Activated T-helper 9 cell treated with anti-CD3 and anti-CD28 coated beads, Interleukin-2, amount 50 U/mL, for 16 hours (primary cell): ENCODE data around the gene SIRT1.
"Not testable (repeated sequence)": the region's sequence is repeated elsewhere in the genome, so short reads cannot be mapped to it uniquely, and the experiment has no call there.

Source experiments
- DNase-seq: peaks from one replicate; pipeline ENCODE4 v3.0.0-alpha.2; 2020; ENCODE audit warnings: low read depth

The SIRT1 gene

DNA sequence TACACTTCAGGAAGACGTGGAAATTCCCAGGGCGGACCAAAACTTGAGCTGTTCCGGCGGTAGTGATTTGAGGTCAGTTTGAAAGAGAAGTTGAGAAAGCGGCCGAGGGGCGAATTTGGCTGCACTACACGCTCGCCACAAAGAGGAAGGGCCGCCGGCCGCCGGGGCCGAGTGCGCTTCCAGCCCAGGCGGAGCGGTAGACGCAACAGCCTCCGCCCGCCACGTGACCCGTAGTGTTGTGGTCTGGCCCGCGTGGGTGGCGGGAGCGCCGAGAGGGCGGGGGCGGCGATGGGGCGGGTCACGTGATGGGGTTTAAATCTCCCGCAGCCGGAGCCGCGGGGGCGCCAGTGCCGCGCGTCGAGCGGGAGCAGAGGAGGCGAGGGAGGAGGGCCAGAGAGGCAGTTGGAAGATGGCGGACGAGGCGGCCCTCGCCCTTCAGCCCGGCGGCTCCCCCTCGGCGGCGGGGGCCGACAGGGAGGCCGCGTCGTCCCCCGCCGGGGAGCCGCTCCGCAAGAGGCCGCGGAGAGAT is at the start of gene SIRT1:
SIRT1 (plus strand) TSS at position 344 of the 529 bp plus-strand sequence; CDS start at position 410, 66 bp downstream.
- DNase-seq: peak; percentile 92

DNA sequence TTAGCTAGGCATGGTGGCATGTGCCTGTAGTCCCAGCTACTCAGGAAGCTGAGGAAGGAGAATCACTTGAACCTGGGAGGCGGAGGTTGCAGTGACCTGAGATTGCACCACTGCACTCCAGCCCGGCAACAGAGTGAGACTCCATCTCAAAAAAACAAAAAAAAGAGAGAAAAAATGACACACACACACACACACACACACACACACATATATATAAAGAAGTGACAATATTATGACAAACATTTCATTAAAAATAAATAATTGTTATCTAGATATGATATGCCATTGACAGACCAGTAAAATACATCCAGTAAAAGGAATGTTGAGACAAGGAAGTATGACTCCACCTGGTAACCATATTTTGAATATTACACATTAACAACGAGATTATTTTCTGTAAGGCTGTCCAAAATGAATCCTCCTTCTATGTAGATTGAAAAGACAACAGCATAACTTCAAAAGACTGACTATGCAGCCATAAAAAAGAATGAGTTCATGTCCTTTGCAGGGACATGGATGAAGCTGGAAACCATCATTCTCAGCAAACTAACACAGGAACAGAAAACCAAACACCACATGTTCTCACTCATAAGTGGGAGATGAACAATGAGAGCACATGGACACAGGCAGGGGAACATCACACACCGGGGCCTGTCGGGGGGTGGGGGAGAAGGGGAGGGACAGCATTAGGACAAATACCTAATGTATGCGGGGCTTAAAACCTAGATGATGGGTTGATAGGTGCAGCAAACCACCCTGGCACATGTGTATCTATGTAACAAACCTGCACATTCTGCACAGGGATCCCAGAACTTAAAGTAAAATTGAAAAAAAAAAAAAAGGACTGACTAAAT is 48.7 kb upstream of the SIRT1 start:
- not testable (repeated sequence) for DNase-seq

DNA sequence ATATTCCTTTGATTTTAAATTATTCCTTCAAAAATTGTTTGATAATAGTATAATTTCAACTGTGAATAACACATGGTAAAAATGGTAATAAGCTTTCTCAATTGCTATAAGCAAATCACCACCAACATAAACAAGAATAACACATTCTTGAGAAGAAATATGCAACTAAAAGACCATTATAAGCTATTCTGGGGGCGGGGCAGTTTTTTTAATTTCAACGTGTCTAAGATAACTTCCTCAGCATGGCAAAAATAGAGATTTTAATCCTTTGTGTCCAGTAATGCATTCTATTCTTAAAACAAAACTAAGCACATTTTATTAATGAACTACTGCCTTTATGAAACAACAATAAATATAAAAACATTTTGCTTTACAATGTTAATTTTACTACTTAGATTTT is 48.0 kb upstream of the SIRT1 start:
- DNase-seq: no peak

DNA sequence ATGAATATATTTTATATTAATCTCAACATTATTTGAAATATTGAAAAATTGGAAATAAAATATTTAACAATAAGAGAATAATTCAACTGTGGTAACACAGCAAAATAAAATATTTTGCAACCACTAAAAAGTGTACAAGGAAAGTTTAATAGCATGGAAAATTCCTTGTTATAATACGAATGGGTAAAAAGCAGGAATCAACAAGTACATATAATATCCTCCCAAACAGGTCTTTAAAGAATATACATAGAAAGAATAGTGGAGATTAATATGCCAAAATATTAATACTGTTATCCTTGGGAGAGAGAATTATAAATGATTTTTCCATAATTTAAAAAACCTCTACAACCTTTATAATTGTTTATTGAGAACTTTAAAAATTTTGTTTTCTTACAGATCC is 47.5 kb upstream of the SIRT1 start:
- DNase-seq: no peak

DNA sequence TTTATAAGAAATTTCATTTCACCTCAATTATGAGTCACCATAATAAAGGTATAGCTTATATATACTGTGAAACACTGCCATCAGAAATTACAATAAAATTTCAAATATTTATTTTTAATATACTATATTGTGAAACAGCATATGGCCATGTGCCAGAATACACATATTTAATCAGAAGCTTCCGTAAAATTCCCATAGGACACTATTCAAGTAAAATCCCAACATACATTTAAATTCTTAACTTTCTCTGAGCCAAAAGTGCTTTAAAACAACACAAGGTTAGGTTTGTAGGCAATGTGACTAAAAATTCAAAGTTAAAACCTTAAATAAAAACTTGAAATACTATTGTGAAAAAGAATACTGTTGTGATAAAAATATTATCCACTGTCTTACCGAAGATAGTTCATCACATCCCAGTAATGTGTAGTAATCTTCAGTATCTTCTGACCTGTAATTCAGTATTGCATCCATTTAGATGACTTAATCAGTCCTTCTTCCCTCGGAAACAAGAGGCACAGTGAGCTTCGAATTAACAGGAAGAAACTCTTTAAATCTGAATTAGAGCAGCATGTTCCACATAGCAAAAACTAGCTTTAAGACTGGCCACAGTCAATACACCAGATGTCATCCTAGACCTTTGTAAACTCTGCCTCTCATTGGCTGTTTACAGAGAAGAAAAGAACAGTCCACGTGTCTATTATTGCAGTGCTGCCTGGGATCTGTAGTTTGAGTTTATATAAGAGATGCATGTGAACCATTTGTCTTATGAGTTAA is 46.7 kb upstream of the SIRT1 start, which contains the start of gene DNAJC12:
DNAJC12 (minus strand) TSS at position 648 of the 774 bp plus-strand sequence; CDS start at position 471, 177 bp downstream.
- DNase-seq: no peak

DNA sequence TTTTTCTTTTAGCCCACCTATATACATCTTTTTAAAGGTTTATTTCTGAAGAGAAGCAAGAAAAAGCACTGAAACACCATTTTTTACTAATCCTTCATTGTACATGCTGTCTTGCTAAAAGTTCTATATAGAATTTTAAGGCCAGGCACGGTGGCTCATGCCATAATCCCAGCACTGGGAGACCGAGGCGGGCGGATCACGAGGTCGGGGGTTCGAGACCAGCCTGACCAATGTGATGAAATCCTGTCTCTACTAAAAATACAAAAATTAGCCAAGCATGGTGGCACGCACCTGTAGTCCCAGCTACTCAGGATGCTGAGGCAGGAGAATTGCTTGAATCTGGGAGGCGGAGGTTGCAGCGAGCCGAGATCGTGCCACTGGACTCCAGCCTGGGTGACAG is 44.9 kb upstream of the SIRT1 start:
- not testable (repeated sequence) for DNase-seq

DNA sequence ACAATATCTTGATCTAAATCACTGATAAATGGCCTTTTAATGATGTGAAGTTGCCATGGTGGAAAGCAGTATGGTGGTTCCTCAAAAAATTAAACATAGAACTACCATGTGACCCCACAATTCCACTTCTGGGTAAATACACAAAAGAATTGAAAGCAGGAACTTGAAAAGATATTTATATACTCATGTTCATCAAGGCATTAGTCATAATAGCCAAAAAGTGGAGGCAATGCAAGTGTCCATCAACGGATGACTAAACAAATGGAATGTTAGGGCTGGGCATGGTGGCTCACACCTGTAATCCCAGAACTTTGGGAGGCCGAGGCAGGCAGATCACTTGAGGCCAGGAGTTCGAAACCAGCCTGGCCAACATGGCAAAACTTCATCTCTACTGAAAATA is 44.5 kb upstream of the SIRT1 start:
- no peak for DNase-seq

DNA sequence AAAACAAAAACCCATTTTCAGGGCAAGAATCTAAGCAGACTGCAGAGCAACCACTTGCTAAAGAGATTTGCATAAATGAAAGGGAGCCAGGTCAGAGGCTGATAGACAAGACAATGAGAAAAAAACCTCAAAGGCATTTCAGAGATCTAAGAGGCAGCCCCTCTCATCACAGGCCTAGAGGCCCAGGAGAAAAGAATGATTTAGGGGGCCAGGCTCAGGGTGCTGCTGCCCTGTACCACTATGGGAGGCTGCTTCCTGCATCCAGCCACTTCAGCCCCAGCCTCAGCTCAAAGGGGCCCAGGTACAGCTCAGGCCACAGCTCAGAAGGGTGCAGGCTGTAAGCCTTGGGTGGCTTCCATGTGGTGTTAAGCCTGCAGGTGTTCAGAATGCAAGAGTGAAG is 42.7 kb upstream of the SIRT1 start:
- no peak for DNase-seq

DNA sequence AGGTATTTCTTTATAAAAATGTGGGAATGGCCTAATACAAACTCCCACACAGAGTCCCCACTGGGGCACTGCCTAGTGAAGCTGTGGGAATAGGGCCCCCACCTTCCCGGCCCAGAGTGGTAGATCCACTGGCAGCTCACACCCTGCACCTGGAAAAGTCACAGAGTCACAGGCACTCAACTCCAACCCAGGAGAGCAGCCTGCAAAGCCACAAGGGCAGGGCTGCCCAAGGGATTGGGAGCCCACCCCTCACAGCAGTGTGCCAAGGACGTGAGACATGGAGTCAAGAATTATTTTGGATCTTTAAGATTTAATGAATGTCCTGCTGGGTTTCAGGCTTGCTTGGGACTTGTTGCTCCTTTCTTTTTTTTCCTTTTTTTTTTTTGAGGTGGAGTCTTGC is 41.2 kb upstream of the SIRT1 start:
- no peak for DNase-seq

DNA sequence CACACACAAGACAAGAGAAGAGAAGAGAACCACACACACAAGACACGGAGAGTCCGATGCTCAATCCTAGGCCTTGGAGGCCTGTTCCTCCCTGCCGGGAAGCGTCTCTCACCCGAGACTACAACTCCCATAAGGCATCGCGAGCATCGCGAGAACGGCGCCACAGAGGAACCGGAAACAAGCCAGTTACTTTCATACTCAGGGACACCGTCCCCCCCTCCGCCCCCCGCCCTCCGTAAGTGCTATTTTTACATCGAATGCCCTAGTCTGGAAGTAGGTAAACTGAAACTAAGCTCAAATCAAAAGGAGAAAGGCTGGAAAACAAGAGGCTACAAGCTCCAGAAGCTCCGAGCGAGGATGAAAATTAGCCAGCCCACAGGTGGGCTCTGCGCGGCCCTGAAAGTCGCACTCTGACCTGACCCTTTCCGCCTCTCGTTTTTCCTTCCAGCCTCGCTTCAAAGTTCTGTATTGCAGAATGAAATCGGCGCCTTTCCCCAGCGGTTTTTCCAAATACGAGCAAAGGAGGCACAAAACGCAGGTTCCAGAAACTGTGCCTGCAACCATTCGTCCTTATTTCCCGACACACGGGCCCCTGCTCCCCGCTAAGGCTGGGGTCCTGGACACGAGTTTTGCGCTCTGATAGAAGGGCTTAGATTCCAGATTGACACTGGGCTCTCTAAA is 35.0 kb upstream of the SIRT1 start:
- peak; percentile 85 for DNase-seq

DNA sequence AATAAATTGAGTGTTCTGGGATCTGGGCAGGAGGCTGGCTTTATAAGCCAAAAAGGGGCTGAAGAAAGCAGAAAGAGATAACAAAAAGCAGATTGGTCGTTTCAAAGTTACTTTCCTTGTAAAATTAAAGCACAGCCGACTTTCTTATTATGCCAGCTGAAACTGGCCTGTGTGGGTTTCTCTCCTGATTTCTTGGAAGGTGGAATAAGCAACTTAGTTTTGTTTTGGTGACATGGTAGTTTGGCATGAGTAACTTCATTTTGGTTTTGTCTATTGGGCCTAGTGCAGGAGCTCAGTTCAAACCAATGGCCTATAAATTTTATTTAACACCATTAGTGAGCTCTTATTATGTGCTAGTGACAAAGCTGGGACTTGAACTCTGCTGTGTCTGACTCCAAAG is 33.3 kb upstream of the SIRT1 start:
- no peak for DNase-seq

DNA sequence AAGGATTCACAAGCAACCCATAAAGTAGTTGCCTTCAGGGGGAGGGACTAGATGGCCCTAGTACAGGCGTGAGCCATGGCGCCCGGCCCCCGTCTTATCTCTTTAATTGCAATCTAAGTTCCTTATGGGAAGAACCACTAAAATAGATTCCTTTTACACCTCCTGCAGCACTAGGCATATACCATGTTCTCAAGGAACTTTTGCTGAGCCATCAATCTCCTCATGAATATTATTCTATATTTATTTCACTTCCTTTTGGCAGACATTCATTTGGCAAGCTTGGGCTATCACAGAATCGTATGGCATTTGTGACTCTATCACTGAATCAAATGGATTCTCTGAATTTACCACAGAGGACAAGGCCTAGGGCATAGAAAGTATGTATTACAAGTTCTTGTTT is 31.7 kb upstream of the SIRT1 start:
- no peak for DNase-seq

DNA sequence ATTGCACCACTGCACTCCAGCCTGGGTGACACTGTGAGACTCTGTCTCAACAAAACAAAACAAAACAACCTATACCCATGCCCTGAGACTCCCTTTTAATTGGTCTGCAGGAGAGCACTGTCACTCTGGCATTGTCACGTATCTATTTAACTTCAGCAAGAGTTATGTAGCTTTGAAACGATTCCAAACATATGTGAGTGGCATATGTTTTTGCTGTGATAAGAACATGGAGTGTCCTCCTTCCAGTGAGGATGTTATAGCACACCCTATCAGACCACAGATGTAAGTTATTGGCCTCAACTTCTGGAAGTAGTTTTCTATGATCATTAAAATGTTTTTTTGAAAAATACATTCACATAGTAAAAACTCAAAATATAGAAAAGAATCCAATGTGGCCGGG is 30.9 kb upstream of the SIRT1 start:
- no peak for DNase-seq

DNA sequence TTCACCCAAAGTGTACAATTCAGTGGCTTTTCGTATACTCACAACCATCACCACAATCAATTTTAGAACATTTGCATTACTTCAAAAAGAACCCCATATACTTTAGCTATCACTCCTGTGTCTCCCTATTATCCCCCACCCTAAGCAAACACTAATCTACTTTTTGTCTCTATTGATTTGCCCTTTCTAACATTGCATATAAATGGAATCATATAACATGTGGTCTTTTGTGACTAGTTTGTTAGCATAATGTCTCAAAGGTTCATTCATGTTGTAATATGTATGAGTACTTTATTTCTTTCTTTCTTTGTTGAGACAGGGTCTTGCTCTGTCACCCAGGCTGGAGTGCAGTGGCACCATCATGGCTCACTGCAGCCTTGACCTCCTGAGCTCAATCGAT is 25.5 kb upstream of the SIRT1 start:
- DNase-seq: no peak

DNA sequence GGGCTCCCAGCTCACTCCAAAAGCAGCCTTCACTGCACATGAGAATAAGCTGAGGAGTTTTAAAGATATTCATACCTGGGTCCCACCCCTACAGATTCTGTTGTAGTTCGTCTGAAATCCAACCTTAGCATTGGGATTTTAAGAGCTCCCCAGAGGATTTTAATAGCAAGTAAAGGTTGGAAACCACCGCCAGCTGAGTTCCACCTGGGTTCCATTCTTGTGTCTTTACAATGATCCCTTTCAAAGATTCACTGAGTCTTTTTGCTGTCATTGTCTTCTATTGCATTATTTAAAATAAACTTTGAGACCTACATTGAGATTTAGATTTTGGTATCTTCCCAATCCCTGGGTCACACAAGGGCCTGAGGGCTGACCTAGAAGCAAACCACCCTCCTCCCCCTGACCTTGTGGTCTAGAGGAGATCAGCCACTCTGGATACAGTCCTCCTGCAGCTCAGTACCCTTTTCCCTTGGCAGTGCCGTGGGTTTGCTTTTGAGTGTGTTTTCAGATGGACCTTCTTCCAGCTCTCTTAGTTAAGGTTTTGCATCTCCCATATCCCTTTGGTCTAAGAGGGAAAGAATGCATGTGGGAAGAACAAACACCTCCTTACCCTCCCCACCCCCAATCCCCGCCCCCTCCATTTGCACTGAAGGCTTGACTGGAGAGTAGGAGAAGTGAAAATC is 22.6 kb upstream of the SIRT1 start:
- no peak for DNase-seq

DNA sequence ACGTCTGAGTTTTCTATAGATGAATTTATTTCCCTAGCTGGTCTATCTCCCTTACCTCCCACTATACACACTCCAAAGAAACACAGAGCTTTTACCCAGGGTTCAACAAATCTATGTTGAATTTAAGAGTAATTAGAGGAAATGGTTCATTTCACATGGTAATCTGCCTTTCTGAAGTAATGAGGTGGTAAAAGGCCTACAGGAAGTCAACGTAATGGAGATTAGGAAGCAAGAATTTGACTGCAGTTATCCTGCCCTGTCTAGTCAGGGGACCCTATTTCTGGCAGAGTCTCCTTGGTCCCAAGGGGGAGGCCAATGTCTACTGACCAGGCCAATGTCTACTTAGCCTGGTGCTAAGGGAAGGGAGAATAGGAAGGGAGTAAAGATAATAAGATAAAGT is 21.4 kb upstream of the SIRT1 start:
- DNase-seq: no peak

DNA sequence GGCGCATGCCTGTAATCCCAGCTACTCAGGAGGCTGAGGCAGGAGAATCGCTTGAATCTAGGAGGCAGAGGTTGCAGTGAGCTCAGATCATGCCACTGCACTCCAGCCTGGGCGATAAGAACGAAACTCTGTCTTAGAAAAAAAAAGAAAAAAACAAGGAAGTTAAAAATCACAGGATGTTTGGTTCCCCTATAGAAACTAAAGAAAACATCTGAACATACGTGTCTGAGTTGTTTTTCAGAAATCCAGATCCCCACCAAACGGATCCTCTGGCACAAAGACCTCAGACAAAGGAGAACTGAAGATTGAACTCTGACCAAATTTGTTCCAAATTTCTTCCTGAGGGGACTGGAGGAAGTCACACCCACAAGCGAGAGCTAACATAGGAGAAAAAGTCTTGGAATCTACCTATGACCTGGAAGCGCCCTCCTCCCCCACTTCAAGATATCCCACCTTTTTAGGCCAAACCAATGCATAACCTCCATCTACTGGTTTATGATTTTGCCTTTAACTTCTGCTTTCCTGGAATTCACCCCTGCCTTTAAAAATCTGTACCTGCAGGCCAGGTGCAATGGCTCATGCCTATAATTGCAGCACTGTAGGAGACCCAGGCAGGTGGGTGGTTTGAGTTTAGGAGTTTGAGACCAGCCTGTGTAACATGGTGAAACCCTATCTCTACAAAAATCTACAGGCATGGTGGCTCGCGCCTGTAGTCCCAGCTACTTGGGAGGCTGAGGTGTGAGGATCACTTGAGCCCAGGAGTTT is 19.7 kb upstream of the SIRT1 start:
- DNase-seq: no peak

DNA sequence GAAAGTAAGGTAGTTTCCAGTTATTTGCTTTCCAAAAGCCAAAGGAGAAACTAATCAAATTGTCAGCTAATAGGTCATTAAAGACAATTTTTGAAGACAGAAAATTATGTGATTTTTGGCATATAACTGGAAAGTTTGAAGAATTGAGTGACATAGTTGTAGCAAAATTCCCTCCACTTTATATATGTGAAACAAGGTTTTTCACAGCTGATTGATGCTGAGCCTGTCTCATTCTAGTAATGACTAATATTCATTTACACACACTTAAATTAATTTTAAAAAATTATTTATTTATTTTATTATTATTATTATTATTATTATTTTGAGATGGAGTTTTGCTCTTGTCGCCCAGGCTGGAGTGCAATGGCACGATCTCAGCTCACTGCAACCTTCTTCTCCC is 16.3 kb upstream of the SIRT1 start:
- DNase-seq: no peak

DNA sequence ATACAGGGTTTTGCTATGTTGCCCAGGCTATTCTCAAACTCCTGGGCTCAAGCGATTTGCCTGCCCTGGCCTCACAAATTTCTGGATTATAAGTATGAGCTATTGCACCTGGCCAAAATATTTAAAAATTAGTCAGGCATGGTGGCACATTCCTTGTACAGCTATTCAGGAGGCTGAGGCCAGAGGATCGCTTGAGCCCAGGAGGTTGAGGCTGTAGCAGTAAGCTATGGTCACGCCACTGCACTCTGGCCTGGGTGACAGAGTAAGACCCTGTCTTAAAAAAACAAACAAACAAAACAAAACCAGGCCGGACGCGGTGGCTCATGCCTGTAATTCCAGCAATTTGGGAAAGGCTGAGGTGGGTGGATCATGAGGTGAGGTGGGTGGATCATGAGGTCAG is 14.5 kb upstream of the SIRT1 start:
- no peak for DNase-seq

DNA sequence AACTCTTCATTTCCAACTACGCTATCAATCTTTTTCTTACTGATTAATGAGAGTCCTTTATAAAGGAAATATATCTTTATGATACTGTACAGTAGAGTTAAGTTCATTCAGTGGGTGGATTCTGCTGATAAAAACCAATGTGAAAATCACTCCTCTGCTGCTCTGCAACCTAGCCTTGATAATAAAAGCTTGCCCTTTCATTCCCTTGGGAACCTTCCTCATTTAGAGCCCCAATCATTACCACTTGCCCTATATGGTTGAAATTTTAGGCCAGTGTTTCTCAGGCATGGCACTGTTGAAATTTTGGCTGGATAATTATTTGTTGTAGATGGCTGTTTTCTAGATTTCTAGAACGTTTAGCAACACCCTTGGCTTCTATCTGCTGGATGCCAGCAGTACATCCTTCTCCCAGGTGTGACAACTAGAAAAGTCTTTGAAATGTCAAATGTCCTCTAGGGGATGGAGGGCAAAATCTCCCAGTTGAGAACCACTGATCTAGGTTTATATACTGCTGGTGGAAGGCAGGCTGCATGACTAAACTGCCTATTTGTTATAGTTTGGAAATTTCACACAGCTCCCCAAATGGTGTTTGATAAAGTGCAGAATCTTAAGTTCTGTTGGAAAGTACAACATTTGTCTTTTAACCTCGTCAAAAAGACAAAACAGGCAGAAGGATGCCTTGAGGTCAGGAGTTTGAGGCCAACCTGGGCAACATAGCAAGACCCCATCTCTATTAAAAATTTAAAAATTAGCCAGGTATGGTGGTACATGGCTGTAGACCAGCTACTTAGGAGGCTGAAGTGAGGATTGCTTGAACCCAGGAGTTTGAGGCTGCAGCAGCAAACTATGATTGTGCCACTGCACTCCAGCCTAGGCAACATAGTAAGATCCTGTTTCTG is 8.9 kb upstream of the SIRT1 start:
- no peak for DNase-seq
